Posterior vena cava (tissue), 2 donors: Measurements from ENCODE around the gene STARD13. TPM values are rescaled to one million over a fixed set of nuclear protein-coding genes. Genes with fewer than 3 reads are reported as not detected.

Source experiments
- DNase-seq: peaks from one replicate; pipeline ENCODE4 v3.0.0-alpha.2; 2020; ENCODE audit warnings: low spot score
- intact Hi-C, 2 donors: fragments of 100-400 bp; cut with DNase I; formaldehyde crosslinking; loops; one replicate each; pipeline versions ENCODE4 v1.14.1 to v1.14.2; 2022 to 2023
- total RNA-seq, 2 donors: library from RNA; stranded (reverse); fragmentation: NEBNext Ultra II Directional; extraction: Animal tissue kit (Norgen Biotek cat#: 25700); gene quantifications; one replicate each; pipeline ENCODE4 v1.2.1, GENCODE V29; 2021
- donor health status: DM: yes; HTN: yes; CAD: no.
- donor health status: DM: yes; HTN: yes; CAD: no.

STARD13 gene
- total RNA-seq, 2 donors from 2014 or later: 34.2 to 36.0 TPM

GRCh38 chr13:33236021-33236420, 49.5 kb downstream of the STARD13 start:
- DNase-seq: no peak
- intact Hi-C loops: loop anchor here in 1 of 2 donors (10.0 kb wide), 2 partner anchors 49 to 479 kb away; partner anchors contain the start of gene STARD13

- DNase-seq: no peak
- intact Hi-C loops: loop anchor here in 1 of 2 donors (10.0 kb wide), 2 partner anchors 49 to 479 kb away; partner anchors contain the start of gene STARD13
These were observed 50.0 kb downstream of the STARD13 start for GRCh38 chr13:33235564-33235963.

GRCh38 chr13:33235078-33235477, 50.5 kb downstream of the STARD13 start:
- DNase-seq: no peak
- intact Hi-C loops: loop anchor here in 1 of 2 donors (10.0 kb wide), 2 partner anchors 50 to 480 kb away; partner anchors contain the start of gene STARD13

GRCh38 chr13:33233547-33233946, 52.0 kb downstream of the STARD13 start:
- intact Hi-C loops: loop anchor here in 1 of 2 donors (10.0 kb wide), 2 partner anchors 51 to 481 kb away; partner anchors contain the start of gene STARD13
- DNase-seq: no peak

- intact Hi-C loops: loop anchor here in 1 of 2 donors (10.0 kb wide), 2 partner anchors 52 to 482 kb away; partner anchors contain the start of gene STARD13
- no peak for DNase-seq
These were observed 52.7 kb downstream of the STARD13 start for GRCh38 chr13:33232883-33233282.

- DNase-seq: no peak
- intact Hi-C loops: loop anchor here in 1 of 2 donors (10.0 kb wide), 2 partner anchors 53 to 483 kb away; partner anchors contain the start of gene STARD13
These were observed 54.2 kb downstream of the STARD13 start for GRCh38 chr13:33231339-33231738.

- intact Hi-C loops: loop anchor here in 1 of 2 donors (10.0 kb wide), 2 partner anchors 54 to 484 kb away; partner anchors contain the start of gene STARD13
- DNase-seq: no peak
These were observed 55.2 kb downstream of the STARD13 start for GRCh38 chr13:33230178-33230881.

- intact Hi-C loops: loop anchor here in 1 of 2 donors (10.0 kb wide), 2 partner anchors 55 to 485 kb away; partner anchors contain the start of gene STARD13
- no peak for DNase-seq
These were observed 55.9 kb downstream of the STARD13 start for GRCh38 chr13:33229446-33230177.

GRCh38 chr13:33228648-33229445, 56.7 kb downstream of the STARD13 start:
- intact Hi-C loops: no loop called here
- no peak for DNase-seq

GRCh38 chr13:33227927-33228647, 57.5 kb downstream of the STARD13 start:
- intact Hi-C loops: no loop called here
- no peak for DNase-seq

- intact Hi-C loops: no loop called here
- DNase-seq: no peak
These were observed 60.9 kb downstream of the STARD13 start for GRCh38 chr13:33224686-33225085.

GRCh38 chr13:33224191-33224590, 61.4 kb downstream of the STARD13 start:
- intact Hi-C loops: no loop called here
- DNase-seq: no peak

GRCh38 chr13:33219926-33220325, 65.6 kb downstream of the STARD13 start:
- DNase-seq: no peak
- intact Hi-C loops: loop anchor here in 1 of 2 donors (5.0 kb wide), 1 partner anchor 613 kb away; no protein-coding TSS in a partner anchor

- intact Hi-C loops: loop anchor here in 1 of 2 donors (5.0 kb wide), 1 partner anchor 611 kb away; no protein-coding TSS in a partner anchor
- DNase-seq: no peak
These were observed 67.1 kb downstream of the STARD13 start for GRCh38 chr13:33218426-33218825.

- no peak for DNase-seq
- intact Hi-C loops: loop anchor here in 1 of 2 donors (5.0 kb wide), 1 partner anchor 611 kb away; no protein-coding TSS in a partner anchor
These were observed 67.5 kb downstream of the STARD13 start for GRCh38 chr13:33218020-33218419.

GRCh38 chr13:33217256-33217655, 68.3 kb downstream of the STARD13 start:
- intact Hi-C loops: loop anchor here in 1 of 2 donors (5.0 kb wide), 1 partner anchor 610 kb away; no protein-coding TSS in a partner anchor
- no peak for DNase-seq

GRCh38 chr13:33213797-33214196, 71.8 kb downstream of the STARD13 start:
- no peak for DNase-seq
- intact Hi-C loops: no loop called here
